HG02678 (cell line): ENCODE results near the gene SPATA20.

ENCODE experiments used
- ATAC-seq: cut with Tn5 transposase; IDR thresholded peaks from one replicate; pipeline ENCODE4 v1.9.1; 2021; ENCODE audit warnings: mild to moderate bottlenecking, moderate library complexity; ENCODE audit not compliant: unreplicated experiment

The SPATA20 gene

GRCh38 chr17:50573866-50574611 lies 27.1 kb downstream of the SPATA20 start:
- ATAC-seq: no peak

- ATAC-seq: no peak
Observed at GRCh38 chr17:50575581-50576210, 28.7 kb downstream of the SPATA20 start.

- no peak for ATAC-seq
Observed at GRCh38 chr17:50576864-50577263, 29.9 kb downstream of the SPATA20 start.

GRCh38 chr17:50577451-50577954 lies 30.5 kb downstream of the SPATA20 start:
- no peak for ATAC-seq

GRCh38 chr17:50578173-50578572 lies 31.2 kb downstream of the SPATA20 start:
- ATAC-seq: no peak

- ATAC-seq: no peak
Observed at GRCh38 chr17:50579399-50579798, 32.4 kb downstream of the SPATA20 start.

- no peak for ATAC-seq
Observed at GRCh38 chr17:50580646-50581045, 33.7 kb downstream of the SPATA20 start.

GRCh38 chr17:50581316-50581715 lies 34.3 kb downstream of the SPATA20 start:
- ATAC-seq: no peak

- ATAC-seq: no peak
Observed at GRCh38 chr17:50582741-50583140, 35.8 kb downstream of the SPATA20 start.

GRCh38 chr17:50583641-50584040 lies 36.7 kb downstream of the SPATA20 start:
- no peak for ATAC-seq

- ATAC-seq: no peak
Observed at GRCh38 chr17:50584116-50584515, 37.1 kb downstream of the SPATA20 start.

GRCh38 chr17:50584749-50585148 lies 37.8 kb downstream of the SPATA20 start:
- ATAC-seq: no peak

- no peak for ATAC-seq
Observed at GRCh38 chr17:50585346-50585745, 38.4 kb downstream of the SPATA20 start.

GRCh38 chr17:50585891-50586290 lies 38.9 kb downstream of the SPATA20 start:
- ATAC-seq: no peak

- ATAC-seq: no peak
Observed at GRCh38 chr17:50586421-50587247, 39.7 kb downstream of the SPATA20 start.

- no peak for ATAC-seq
Observed at GRCh38 chr17:50587571-50587970, 40.6 kb downstream of the SPATA20 start.

GRCh38 chr17:50588391-50589049 lies 41.5 kb downstream of the SPATA20 start:
- no peak for ATAC-seq

GRCh38 chr17:50589095-50589705 lies 42.2 kb downstream of the SPATA20 start:
- ATAC-seq: no peak

GRCh38 chr17:50590946-50591737 lies 44.2 kb downstream of the SPATA20 start:
- no peak for ATAC-seq

GRCh38 chr17:50593321-50593720 lies 46.3 kb downstream of the SPATA20 start:
- no peak for ATAC-seq
